BLaER1 (cell line): Measurements from ENCODE around the gene BPIFB6.

Experiments used
- H3K27ac ChIP-seq: shearing (Covaris generic); formaldehyde crosslinking; 2 replicates; pipeline ENCODE4 v1.8.1; 2022
- H3K27me3 ChIP-seq: shearing (Covaris generic); formaldehyde crosslinking; 2 replicates; pipeline ENCODE4 v1.8.1; 2022
- H3K36me3 ChIP-seq: shearing (Covaris generic); formaldehyde crosslinking; 2 replicates; pipeline ENCODE4 v1.8.1; 2022
- H3K4me1 ChIP-seq: shearing (Covaris generic); formaldehyde crosslinking; 2 replicates; pipeline ENCODE4 v1.8.1; 2022
- H3K4me2 ChIP-seq: shearing (Covaris generic); formaldehyde crosslinking; 2 replicates; pipeline ENCODE4 v1.8.1; 2022
- H3K4me3 ChIP-seq: shearing (Covaris generic); formaldehyde crosslinking; 2 replicates; pipeline ENCODE4 v1.8.1; 2022
- H3K9ac ChIP-seq: shearing (Covaris generic); formaldehyde crosslinking; 2 replicates; pipeline ENCODE4 v1.8.1; 2022
- H3K9me3 ChIP-seq: shearing (Covaris generic); formaldehyde crosslinking; 2 replicates; pipeline ENCODE4 v1.8.1; 2022
- H4K20me1 ChIP-seq: shearing (Covaris generic); formaldehyde crosslinking; 2 replicates; pipeline ENCODE4 v1.8.1; 2022
- Cebpa-rat ChIP-seq: shearing (Covaris generic); IDR thresholded peaks from 2 replicates; pipeline ENCODE4 v1.8.1; 2022

The BPIFB6 gene

GRCh38 chr20:33081411-33082154, 50.1 kb downstream of the BPIFB6 start:
- no peak overlapping the region for H3K9ac ChIP-seq
- H3K4me3 ChIP-seq, result no peak overlapping the region
- H3K36me3 ChIP-seq, result no peaks in the 10 kb centered on the region
- TF ChIP-seq Cebpa-rat, result no peak
- H3K27me3 ChIP-seq, result no peaks in the 10 kb centered on the region
- peaks cover 10% of the 10 kb centered on the region for H3K4me1 ChIP-seq
- H3K4me2 ChIP-seq, result no peak overlapping the region
- no peaks in the 10 kb centered on the region for H3K9me3 ChIP-seq
- H3K27ac ChIP-seq, result no peak overlapping the region
- H4K20me1 ChIP-seq, result no peaks in the 10 kb centered on the region

GRCh38 chr20:33082546-33082945, 51.1 kb downstream of the BPIFB6 start:
- no peaks in the 10 kb centered on the region for H3K27me3 ChIP-seq
- no peak overlapping the region for H3K4me3 ChIP-seq
- H4K20me1 ChIP-seq, result no peaks in the 10 kb centered on the region
- H3K9me3 ChIP-seq, result no peaks in the 10 kb centered on the region
- H3K36me3 ChIP-seq, result no peaks in the 10 kb centered on the region
- no peak overlapping the region for H3K27ac ChIP-seq
- H3K4me1 ChIP-seq, result peaks cover 7% of the 10 kb centered on the region
- no peak overlapping the region for H3K9ac ChIP-seq
- no peak for TF ChIP-seq Cebpa-rat
- no peak overlapping the region for H3K4me2 ChIP-seq

- Histone ChIP-seq H3K4me1 (no peaks in the 10 kb centered on the region), H3K27me3 (no peaks in the 10 kb centered on the region), H3K4me3 (no peak overlapping the region), H3K9ac (no peak overlapping the region), H3K4me2 (no peak overlapping the region), H3K9me3 (no peaks in the 10 kb centered on the region), H3K27ac (no peak overlapping the region), H3K36me3 (no peaks in the 10 kb centered on the region), H4K20me1 (no peaks in the 10 kb centered on the region)
- no peak for TF ChIP-seq Cebpa-rat
Observed at GRCh38 chr20:33083544-33084340, 52.3 kb downstream of the BPIFB6 start.

- H3K27ac ChIP-seq, result no peak overlapping the region
- no peaks in the 10 kb centered on the region for H3K27me3 ChIP-seq
- H3K9me3 ChIP-seq, result no peaks in the 10 kb centered on the region
- no peak for TF ChIP-seq Cebpa-rat
- no peak overlapping the region for H3K9ac ChIP-seq
- no peaks in the 10 kb centered on the region for H3K4me1 ChIP-seq
- no peaks in the 10 kb centered on the region for H3K36me3 ChIP-seq
- H3K4me3 ChIP-seq, result no peak overlapping the region
- H4K20me1 ChIP-seq, result no peaks in the 10 kb centered on the region
- no peak overlapping the region for H3K4me2 ChIP-seq
Observed at GRCh38 chr20:33084722-33085121, 53.3 kb downstream of the BPIFB6 start.

- Histone ChIP-seq H3K36me3 (no peaks in the 10 kb centered on the region), H3K4me3 (no peak overlapping the region), H3K9me3 (no peaks in the 10 kb centered on the region), H3K9ac (no peak overlapping the region), H3K4me1 (no peaks in the 10 kb centered on the region), H3K27ac (no peak overlapping the region), H4K20me1 (no peaks in the 10 kb centered on the region), H3K4me2 (no peak overlapping the region), H3K27me3 (no peaks in the 10 kb centered on the region)
- no peak for TF ChIP-seq Cebpa-rat
Observed at GRCh38 chr20:33086052-33086722, 54.7 kb downstream of the BPIFB6 start.

GRCh38 chr20:33091147-33091546, 59.7 kb downstream of the BPIFB6 start:
- Histone ChIP-seq H3K4me2 (no peak overlapping the region), H3K4me3 (no peak overlapping the region), H3K27me3 (no peaks in the 10 kb centered on the region), H3K9me3 (no peaks in the 10 kb centered on the region), H3K9ac (no peak overlapping the region), H3K4me1 (no peaks in the 10 kb centered on the region), H3K27ac (no peak overlapping the region), H3K36me3 (no peaks in the 10 kb centered on the region), H4K20me1 (no peaks in the 10 kb centered on the region)
- no peak for TF ChIP-seq Cebpa-rat

GRCh38 chr20:33091693-33092092, 60.2 kb downstream of the BPIFB6 start:
- Histone ChIP-seq H3K4me1 (no peaks in the 10 kb centered on the region), H3K9me3 (no peaks in the 10 kb centered on the region), H3K4me2 (no peak overlapping the region), H4K20me1 (no peaks in the 10 kb centered on the region), H3K36me3 (no peaks in the 10 kb centered on the region), H3K4me3 (no peak overlapping the region), H3K9ac (no peak overlapping the region), H3K27ac (no peak overlapping the region), H3K27me3 (no peaks in the 10 kb centered on the region)
- TF ChIP-seq Cebpa-rat, result no peak

GRCh38 chr20:33092361-33092760, 60.9 kb downstream of the BPIFB6 start:
- no peaks in the 10 kb centered on the region for H4K20me1 ChIP-seq
- TF ChIP-seq Cebpa-rat, result no peak
- H3K4me3 ChIP-seq, result no peak overlapping the region
- no peak overlapping the region for H3K9ac ChIP-seq
- no peaks in the 10 kb centered on the region for H3K4me1 ChIP-seq
- no peaks in the 10 kb centered on the region for H3K9me3 ChIP-seq
- no peaks in the 10 kb centered on the region for H3K36me3 ChIP-seq
- H3K4me2 ChIP-seq, result no peak overlapping the region
- H3K27ac ChIP-seq, result no peak overlapping the region
- H3K27me3 ChIP-seq, result no peaks in the 10 kb centered on the region

GRCh38 chr20:33093074-33093473, 61.6 kb downstream of the BPIFB6 start:
- Histone ChIP-seq H3K4me3 (no peak overlapping the region), H3K9me3 (no peaks in the 10 kb centered on the region), H3K36me3 (no peaks in the 10 kb centered on the region), H3K4me2 (no peak overlapping the region), H3K27me3 (no peaks in the 10 kb centered on the region), H4K20me1 (no peaks in the 10 kb centered on the region), H3K27ac (no peak overlapping the region), H3K4me1 (no peaks in the 10 kb centered on the region), H3K9ac (no peak overlapping the region)
- TF ChIP-seq Cebpa-rat, result no peak

GRCh38 chr20:33093582-33093981, 62.1 kb downstream of the BPIFB6 start:
- Histone ChIP-seq H4K20me1 (no peaks in the 10 kb centered on the region), H3K36me3 (no peaks in the 10 kb centered on the region), H3K27ac (no peak overlapping the region), H3K9me3 (no peaks in the 10 kb centered on the region), H3K4me2 (no peak overlapping the region), H3K4me1 (no peaks in the 10 kb centered on the region), H3K9ac (no peak overlapping the region), H3K4me3 (no peak overlapping the region), H3K27me3 (no peaks in the 10 kb centered on the region)
- TF ChIP-seq Cebpa-rat, result no peak
